NB4 (cell line): ENCODE measurements around the gene PLLP.

Source experiments
- POLR2A ChIP-seq: IDR thresholded peaks from 2 replicates; pipeline ENCODE4 v1.6.1; 2011; ENCODE audit warnings: mild to moderate bottlenecking; ENCODE audit not compliant: insufficient read length; ENCODE audit errors: extremely low read depth
- TF ChIP-seq, protein P1 (sequence below): IDR thresholded peaks from one replicate; pipeline ENCODE4 v1.5.1; 2012; ENCODE audit warnings: low read depth, low read length

DNA sequence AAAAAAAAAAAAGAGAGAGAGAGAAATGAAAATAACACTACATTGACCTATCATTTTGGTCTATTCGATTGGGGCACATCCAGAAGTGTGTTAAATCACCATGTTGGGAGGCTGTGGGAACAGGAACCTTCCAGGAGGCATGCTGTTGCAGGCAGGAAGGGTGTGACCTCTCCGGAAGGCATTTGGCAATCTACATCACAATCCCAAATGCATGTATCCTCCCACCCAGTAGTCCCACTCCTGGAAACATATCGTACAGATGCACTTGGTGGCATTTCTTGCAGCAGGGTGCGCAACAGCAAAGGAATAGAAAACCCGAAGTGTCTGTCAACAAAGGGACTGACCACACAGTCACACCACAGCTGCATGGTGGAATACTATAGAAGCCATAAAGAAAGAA is 7.9 kb downstream of the PLLP start:
- TF ChIP-seq, protein P1, sequence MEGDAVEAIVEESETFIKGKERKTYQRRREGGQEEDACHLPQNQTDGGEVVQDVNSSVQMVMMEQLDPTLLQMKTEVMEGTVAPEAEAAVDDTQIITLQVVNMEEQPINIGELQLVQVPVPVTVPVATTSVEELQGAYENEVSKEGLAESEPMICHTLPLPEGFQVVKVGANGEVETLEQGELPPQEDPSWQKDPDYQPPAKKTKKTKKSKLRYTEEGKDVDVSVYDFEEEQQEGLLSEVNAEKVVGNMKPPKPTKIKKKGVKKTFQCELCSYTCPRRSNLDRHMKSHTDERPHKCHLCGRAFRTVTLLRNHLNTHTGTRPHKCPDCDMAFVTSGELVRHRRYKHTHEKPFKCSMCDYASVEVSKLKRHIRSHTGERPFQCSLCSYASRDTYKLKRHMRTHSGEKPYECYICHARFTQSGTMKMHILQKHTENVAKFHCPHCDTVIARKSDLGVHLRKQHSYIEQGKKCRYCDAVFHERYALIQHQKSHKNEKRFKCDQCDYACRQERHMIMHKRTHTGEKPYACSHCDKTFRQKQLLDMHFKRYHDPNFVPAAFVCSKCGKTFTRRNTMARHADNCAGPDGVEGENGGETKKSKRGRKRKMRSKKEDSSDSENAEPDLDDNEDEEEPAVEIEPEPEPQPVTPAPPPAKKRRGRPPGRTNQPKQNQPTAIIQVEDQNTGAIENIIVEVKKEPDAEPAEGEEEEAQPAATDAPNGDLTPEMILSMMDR, result no peak
- TF ChIP-seq POLR2A, result no peak
